Progenitor cell of endocrine pancreas (in vitro differentiated cells): ENCODE data around the gene SHROOM1. TPM values are rescaled to one million over a fixed set of nuclear protein-coding genes. Genes with fewer than 3 reads are reported as not detected.

Source experiments
- DNase-seq: peaks from one replicate; pipeline ENCODE4 v3.0.0; 2021; ENCODE audit warnings: low spot score; ENCODE audit not compliant: unreplicated experiment
- H3K27ac Mint-ChIP-seq: 2 replicates; pipeline ENCODE4 v1.8.0; 2021; ENCODE audit warnings: mild to moderate bottlenecking, moderate library complexity, mixed read lengths
- H3K27me3 Mint-ChIP-seq: 2 replicates; pipeline ENCODE4 v1.8.0; 2021; ENCODE audit warnings: mixed read lengths
- H3K36me3 Mint-ChIP-seq: 2 replicates; pipeline ENCODE4 v1.8.0; 2022; ENCODE audit warnings: mixed read lengths; ENCODE audit not compliant: insufficient read depth
- H3K4me1 Mint-ChIP-seq: 2 replicates; pipeline ENCODE4 v1.8.0; 2021; ENCODE audit warnings: low read depth, mixed read lengths
- H3K4me3 Mint-ChIP-seq: 2 replicates; pipeline ENCODE4 v1.8.0; 2021; ENCODE audit warnings: low read depth, mild to moderate bottlenecking, moderate library complexity, mixed read lengths
- H3K9me3 Mint-ChIP-seq: 2 replicates; pipeline ENCODE4 v1.8.0; 2021; ENCODE audit warnings: low read depth, mixed read lengths
- total RNA-seq: library from RNA; stranded (reverse); gene quantifications from 2 replicates; pipeline ENCODE4 v1.2.1, GENCODE V29; 2021
- TF ChIP-seq, protein P1 (sequence below): fragments of 200-600 bp; sonication (generic); IDR thresholded peaks from one replicate; pipeline ENCODE4 v1.5.0; 2021; ENCODE audit warnings: antibody characterized with exemption, mild to moderate bottlenecking; ENCODE audit not compliant: unreplicated experiment

SHROOM1 gene
- total RNA-seq, 1 donor from 2014 or later: 10.0 TPM

- Mint-ChIP-seq H3K27me3 (no peaks in the 10 kb centered on the region), H3K4me3 (no peak overlapping the region), H3K4me1 (peaks cover 36% of the 10 kb centered on the region), H3K27ac (peak overlapping the region; percentile 73), H3K9me3 (peaks cover 3% of the 10 kb centered on the region), H3K36me3 (peaks cover 25% of the 10 kb centered on the region)
- DNase-seq: no peak
- TF ChIP-seq, protein P1, sequence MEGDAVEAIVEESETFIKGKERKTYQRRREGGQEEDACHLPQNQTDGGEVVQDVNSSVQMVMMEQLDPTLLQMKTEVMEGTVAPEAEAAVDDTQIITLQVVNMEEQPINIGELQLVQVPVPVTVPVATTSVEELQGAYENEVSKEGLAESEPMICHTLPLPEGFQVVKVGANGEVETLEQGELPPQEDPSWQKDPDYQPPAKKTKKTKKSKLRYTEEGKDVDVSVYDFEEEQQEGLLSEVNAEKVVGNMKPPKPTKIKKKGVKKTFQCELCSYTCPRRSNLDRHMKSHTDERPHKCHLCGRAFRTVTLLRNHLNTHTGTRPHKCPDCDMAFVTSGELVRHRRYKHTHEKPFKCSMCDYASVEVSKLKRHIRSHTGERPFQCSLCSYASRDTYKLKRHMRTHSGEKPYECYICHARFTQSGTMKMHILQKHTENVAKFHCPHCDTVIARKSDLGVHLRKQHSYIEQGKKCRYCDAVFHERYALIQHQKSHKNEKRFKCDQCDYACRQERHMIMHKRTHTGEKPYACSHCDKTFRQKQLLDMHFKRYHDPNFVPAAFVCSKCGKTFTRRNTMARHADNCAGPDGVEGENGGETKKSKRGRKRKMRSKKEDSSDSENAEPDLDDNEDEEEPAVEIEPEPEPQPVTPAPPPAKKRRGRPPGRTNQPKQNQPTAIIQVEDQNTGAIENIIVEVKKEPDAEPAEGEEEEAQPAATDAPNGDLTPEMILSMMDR: no peak
Observed at GRCh38 chr5:132873930-132874271, 43.5 kb upstream of the SHROOM1 start.

GRCh38 chr5:132873119-132873929, 42.9 kb upstream of the SHROOM1 start, which contains the start of gene LEAP2:
Gene LEAP2 (plus strand): TSS chr5:132873668. CDS start chr5:132873695, 27 bp downstream.
- peaks cover 28% of the 10 kb centered on the region for H3K36me3 Mint-ChIP-seq
- H3K27ac Mint-ChIP-seq: peak within 1 kb of the TSS; percentile 73
- TF ChIP-seq, protein P1: no peak
- H3K9me3 Mint-ChIP-seq: peaks cover 3% of the 10 kb centered on the region
- DNase-seq: no peak
- H3K4me3 Mint-ChIP-seq: peak within 1 kb of the TSS; percentile 4
- no peaks in the 10 kb centered on the region for H3K27me3 Mint-ChIP-seq
- peaks cover 38% of the 10 kb centered on the region for H3K4me1 Mint-ChIP-seq

- peaks cover 38% of the 10 kb centered on the region for H3K4me1 Mint-ChIP-seq
- H3K9me3 Mint-ChIP-seq: peaks cover 3% of the 10 kb centered on the region
- no peaks in the 10 kb centered on the region for H3K27me3 Mint-ChIP-seq
- DNase-seq: no peak
- TF ChIP-seq, protein P1: no peak
- H3K27ac Mint-ChIP-seq: peak overlapping the region; percentile 73
- H3K36me3 Mint-ChIP-seq: peaks cover 29% of the 10 kb centered on the region
- H3K4me3 Mint-ChIP-seq: peak overlapping the region; percentile 4
Observed at GRCh38 chr5:132872788-132873118, 42.3 kb upstream of the SHROOM1 start.

DNA sequence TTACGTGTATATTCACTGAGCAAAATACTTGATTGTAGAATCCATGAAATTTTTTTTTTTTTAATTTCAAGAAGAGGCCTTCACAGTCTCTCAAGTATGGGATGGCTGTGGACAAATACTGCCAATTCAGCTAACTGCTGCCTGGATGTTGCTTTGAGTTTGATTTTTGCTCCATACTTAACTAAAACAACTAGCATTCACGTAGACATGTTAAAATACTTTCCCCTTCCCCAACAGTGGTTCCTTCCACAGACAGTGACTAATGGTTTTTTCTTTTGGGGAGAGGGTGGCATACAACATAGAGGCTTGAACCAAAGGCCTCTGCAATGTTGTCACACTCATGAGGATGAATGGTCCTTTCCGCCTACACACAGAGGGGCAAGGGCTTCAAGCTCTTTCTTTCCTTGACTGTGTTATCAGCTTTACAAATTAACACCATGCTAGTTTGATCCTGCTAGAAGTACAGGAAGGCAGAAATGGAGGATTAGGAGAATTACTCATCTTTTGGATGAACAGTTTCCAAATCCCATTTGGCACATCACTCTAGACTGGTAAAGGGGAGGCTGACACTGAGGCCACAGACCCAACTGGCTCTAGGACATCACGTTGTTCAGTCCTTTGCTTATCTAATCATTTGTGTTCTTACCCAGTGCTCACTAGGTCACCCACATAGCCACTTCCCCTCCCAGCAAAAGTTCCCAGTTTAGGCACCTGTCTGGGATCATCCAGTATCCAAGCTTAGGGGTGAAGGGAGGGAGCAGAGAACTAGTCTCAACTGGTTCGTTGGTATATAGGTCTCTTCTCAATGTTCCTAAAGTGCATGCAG, 41.2 kb upstream of the SHROOM1 start:
- TF ChIP-seq, protein P1: no peak

DNA sequence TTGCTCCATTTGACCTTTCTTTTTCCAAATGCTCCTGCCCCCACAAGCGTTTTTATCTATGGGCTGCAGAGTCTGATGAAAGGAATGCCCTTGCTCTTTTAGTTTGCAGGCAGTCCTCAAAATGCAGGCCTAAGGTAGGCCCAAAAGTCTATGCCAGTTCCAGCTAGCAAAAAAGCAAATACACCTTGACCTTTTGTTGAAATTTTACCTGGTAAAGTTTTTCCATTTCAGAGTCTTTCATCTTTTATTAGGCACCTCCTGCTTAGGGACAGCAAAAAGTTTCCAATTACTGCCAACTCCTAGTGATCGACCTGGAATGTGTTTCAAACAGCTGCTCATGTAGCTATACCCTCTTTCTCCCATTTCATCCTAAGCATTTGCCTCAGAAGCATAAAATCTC, 40.4 kb upstream of the SHROOM1 start:
- H3K27ac Mint-ChIP-seq: peak overlapping the region; percentile 62
- peaks cover 38% of the 10 kb centered on the region for H3K4me1 Mint-ChIP-seq
- no peaks in the 10 kb centered on the region for H3K27me3 Mint-ChIP-seq
- no peak for DNase-seq
- peaks cover 3% of the 10 kb centered on the region for H3K9me3 Mint-ChIP-seq
- TF ChIP-seq, protein P1: no peak
- no peak overlapping the region for H3K4me3 Mint-ChIP-seq
- peaks cover 27% of the 10 kb centered on the region for H3K36me3 Mint-ChIP-seq

More for the DNA sequence above, 41.2 kb upstream of the SHROOM1 start:
- peak overlapping the region; percentile 73 for H3K27ac Mint-ChIP-seq
- DNase-seq: no peak
- H3K4me1 Mint-ChIP-seq: peaks cover 38% of the 10 kb centered on the region
- H3K4me3 Mint-ChIP-seq: no peak overlapping the region
- no peaks in the 10 kb centered on the region for H3K27me3 Mint-ChIP-seq
- H3K9me3 Mint-ChIP-seq: peaks cover 3% of the 10 kb centered on the region
- H3K36me3 Mint-ChIP-seq: peaks cover 29% of the 10 kb centered on the region
